ENCODE measurements around the gene HOXD13. TPM values are rescaled to one million over a fixed set of nuclear protein-coding genes. Genes with fewer than 3 reads are reported as not detected.

The HOXD13 gene
- total and polyA plus RNA-seq, 9 donors: 0.05 to 0.45 (median 0.10) TPM; not detected in 3

- peak overlapping the region; percentile 93 for H3K27ac ChIP-seq (ENCODE audit: low read length)
- H3K9me3 ChIP-seq (replicated peaks; ENCODE audit: control insufficient read depth, low read depth, low read length): no peaks in the 10 kb centered on the region
- peaks cover 70% of the 10 kb centered on the region for H3K27me3 ChIP-seq (ENCODE audit: control insufficient read depth, insufficient read depth, low read length)
- peaks cover 56% of the 10 kb centered on the region for H3K4me1 ChIP-seq (ENCODE audit: control insufficient read depth, insufficient read depth, low read length)
- H3K36me3 ChIP-seq (ENCODE audit: control insufficient read depth, insufficient read depth, low read length): peaks cover 5% of the 10 kb centered on the region
- no peak for DNase-seq
- no CpG with 5 or more reads among the region's 2 CpGs for WGBS (ENCODE audit: insufficient coverage)
- peak overlapping the region; percentile 77 for H3K4me3 ChIP-seq (ENCODE audit: low read length)
Measured at GRCh38 chr2:176137252-176137580, 44.7 kb downstream of the HOXD13 start.

DNA sequence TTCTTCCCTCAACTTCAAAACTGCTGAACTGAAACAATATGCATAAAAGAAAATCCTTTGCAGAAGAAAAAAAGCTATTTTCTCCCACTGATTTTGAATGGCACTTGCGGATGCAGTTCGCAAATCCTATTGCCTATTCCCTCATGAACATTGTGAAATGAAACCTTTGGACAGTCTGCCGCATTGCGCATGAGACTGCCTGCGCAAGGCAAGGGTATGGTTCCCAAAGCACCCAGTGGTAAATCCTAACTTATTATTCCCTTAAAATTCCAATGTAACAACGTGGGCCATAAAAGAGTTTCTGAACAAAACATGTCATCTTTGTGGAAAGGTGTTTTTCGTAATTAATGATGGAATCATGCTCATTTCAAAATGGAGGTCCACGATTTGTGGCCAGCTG is 45.4 kb downstream of the HOXD13 start:
- Histone ChIP-seq H3K9me3 (replicated peaks; ENCODE audit: control insufficient read depth, low read depth, low read length) (no peaks in the 10 kb centered on the region), H3K27me3 (ENCODE audit: control insufficient read depth, insufficient read depth, low read length) (peaks cover 66% of the 10 kb centered on the region), H3K27ac (ENCODE audit: low read length) (peak overlapping the region; percentile 93), H3K36me3 (ENCODE audit: control insufficient read depth, insufficient read depth, low read length) (peaks cover 5% of the 10 kb centered on the region), H3K4me1 (ENCODE audit: control insufficient read depth, insufficient read depth, low read length) (peaks cover 49% of the 10 kb centered on the region), H3K4me3 (ENCODE audit: low read length) (peak overlapping the region; percentile 77)
- no peak for DNase-seq
- 35% methylated on average over 2 of the region's 8 CpGs for WGBS (ENCODE audit: insufficient coverage)

DNA sequence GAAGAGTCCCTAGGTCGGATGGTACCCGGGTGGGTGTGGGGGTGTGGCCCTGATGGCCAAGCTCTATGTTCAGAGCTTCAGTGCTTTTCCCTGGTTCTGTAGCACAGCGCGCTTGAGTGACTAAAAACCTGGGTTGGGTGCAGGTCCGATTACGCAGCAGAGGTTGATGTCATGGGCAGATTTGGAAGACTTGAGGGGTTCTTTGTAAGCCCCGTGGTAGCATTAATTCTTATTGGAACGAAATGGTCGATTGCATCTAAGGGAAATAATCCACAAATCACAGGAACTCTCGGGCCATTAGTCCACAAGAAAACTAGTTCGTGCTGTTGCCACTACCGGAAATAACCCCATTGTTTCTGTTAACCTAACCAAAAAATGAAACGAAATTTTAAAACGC is 46.0 kb downstream of the HOXD13 start:
- H3K9me3 ChIP-seq (replicated peaks; ENCODE audit: control insufficient read depth, low read depth, low read length): no peaks in the 10 kb centered on the region
- H3K4me1 ChIP-seq (ENCODE audit: control insufficient read depth, insufficient read depth, low read length): peaks cover 44% of the 10 kb centered on the region
- peak overlapping the region; percentile 93 for H3K27ac ChIP-seq (ENCODE audit: low read length)
- H3K4me3 ChIP-seq (ENCODE audit: low read length): no peak overlapping the region
- peak; percentile 36 for DNase-seq
- H3K36me3 ChIP-seq (ENCODE audit: control insufficient read depth, insufficient read depth, low read length): peaks cover 2% of the 10 kb centered on the region
- 51% methylated on average over 3 of the region's 14 CpGs for WGBS (ENCODE audit: insufficient coverage)
- H3K27me3 ChIP-seq (ENCODE audit: control insufficient read depth, insufficient read depth, low read length): peaks cover 68% of the 10 kb centered on the region

DNA sequence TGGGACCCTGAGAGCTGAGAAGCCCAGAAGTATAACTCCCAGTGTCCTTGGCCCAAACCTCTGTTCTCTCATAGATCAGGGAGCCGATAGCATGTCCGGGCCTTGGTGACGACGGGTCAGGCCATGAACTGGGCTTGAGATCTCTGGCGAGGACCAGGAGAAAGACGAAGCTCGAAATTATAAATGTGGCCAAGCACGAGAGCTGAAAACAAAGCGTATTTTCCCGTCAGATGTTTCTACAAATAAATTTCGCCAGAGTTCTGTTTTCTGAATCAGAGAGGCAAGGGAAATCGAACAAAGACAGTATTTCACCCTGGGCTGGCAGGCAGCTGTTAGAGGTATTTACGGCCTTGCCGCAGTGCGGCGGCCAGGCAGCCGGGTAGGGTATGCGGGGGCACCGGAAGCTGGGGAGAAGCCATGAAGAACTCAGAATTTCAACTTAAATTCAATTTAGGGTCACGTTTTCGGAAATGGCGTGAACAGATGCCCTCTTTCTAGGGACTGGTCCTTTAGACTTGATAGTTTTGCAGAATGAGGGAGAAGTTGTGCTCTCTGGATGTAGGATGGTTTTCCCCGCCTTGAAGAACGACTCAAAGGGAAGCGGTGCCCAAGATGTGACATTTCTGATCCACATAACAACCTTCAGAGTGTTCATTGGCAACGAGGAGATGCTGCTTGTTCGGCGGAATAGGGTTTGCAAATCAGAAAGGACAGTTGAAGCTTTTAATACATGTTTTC is 46.6 kb downstream of the HOXD13 start:
- Histone ChIP-seq H3K27me3 (ENCODE audit: control insufficient read depth, insufficient read depth, low read length) (peaks cover 69% of the 10 kb centered on the region), H3K27ac (ENCODE audit: low read length) (peak overlapping the region; percentile 93), H3K4me3 (ENCODE audit: low read length) (peak overlapping the region; percentile 22), H3K9me3 (replicated peaks; ENCODE audit: control insufficient read depth, low read depth, low read length) (no peaks in the 10 kb centered on the region), H3K36me3 (ENCODE audit: control insufficient read depth, insufficient read depth, low read length) (no peaks in the 10 kb centered on the region), H3K4me1 (ENCODE audit: control insufficient read depth, insufficient read depth, low read length) (peaks cover 41% of the 10 kb centered on the region)
- 31% methylated on average over 20 of the region's 28 CpGs for WGBS (ENCODE audit: insufficient coverage)
- peak; percentile 40 for DNase-seq

DNA sequence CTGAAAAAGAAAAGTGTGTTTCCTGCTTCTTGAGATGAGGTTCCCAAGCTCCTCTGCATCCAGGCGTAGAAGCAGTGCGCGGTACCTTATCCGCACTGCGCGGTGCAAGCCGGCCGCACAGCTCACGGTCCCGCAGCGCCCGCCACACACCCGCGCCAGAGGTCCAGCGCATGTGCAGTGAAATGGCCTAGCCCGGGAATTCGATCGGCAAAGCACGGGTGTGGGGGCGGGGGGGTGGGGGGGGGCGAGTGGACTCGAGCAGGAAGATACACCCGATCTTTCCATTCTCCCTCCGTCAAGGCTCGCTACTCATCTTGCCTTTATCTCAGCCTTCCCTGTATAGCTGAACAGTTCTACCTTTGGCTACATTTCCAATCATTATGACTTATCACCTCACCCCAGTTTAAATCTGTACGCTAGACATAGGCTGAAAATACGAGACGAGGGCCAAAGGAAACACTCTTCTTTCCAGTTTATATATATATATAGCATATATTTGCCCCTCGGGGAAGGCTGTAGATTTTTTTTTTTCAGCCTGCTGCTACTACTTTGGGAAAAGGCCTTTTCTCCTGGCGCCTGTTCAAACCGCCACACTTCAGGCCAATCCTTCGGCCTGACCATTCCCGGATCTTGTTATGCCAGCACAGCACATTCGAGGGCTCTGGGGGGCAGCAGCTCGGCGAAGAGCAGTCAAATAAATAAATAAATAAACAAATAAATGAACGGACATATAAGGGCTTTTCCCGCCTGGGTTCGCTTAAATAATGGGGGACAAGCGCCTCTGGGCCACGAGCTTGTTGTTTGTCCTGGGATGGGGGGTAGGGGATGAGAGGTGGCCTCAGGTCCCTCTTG is 47.4 kb downstream of the HOXD13 start:
- no peaks in the 10 kb centered on the region for H3K36me3 ChIP-seq (ENCODE audit: control insufficient read depth, insufficient read depth, low read length)
- no peaks in the 10 kb centered on the region for H3K9me3 ChIP-seq (replicated peaks; ENCODE audit: control insufficient read depth, low read depth, low read length)
- H3K4me1 ChIP-seq (ENCODE audit: control insufficient read depth, insufficient read depth, low read length): peaks cover 35% of the 10 kb centered on the region
- DNase-seq: peak; percentile 79
- WGBS (ENCODE audit: insufficient coverage): 28% methylated on average over 10 of the region's 41 CpGs
- peaks cover 64% of the 10 kb centered on the region for H3K27me3 ChIP-seq (ENCODE audit: control insufficient read depth, insufficient read depth, low read length)
- H3K27ac ChIP-seq (ENCODE audit: low read length): peak overlapping the region; percentile 93
- H3K4me3 ChIP-seq (ENCODE audit: low read length): peak overlapping the region; percentile 62

- Histone ChIP-seq H3K27me3 (ENCODE audit: control insufficient read depth, insufficient read depth, low read length) (peaks cover 64% of the 10 kb centered on the region), H3K36me3 (ENCODE audit: control insufficient read depth, insufficient read depth, low read length) (no peaks in the 10 kb centered on the region), H3K9me3 (replicated peaks; ENCODE audit: control insufficient read depth, low read depth, low read length) (no peaks in the 10 kb centered on the region), H3K4me1 (ENCODE audit: control insufficient read depth, insufficient read depth, low read length) (peaks cover 28% of the 10 kb centered on the region), H3K27ac (ENCODE audit: low read length) (peak overlapping the region; percentile 80), H3K4me3 (ENCODE audit: low read length) (peak overlapping the region; percentile 62)
- DNase-seq: peak; percentile 93
- WGBS (ENCODE audit: insufficient coverage): 8% methylated on average over 48 of the region's 48 CpGs
Measured at GRCh38 chr2:176140513-176141317, 48.2 kb downstream of the HOXD13 start.

- H3K4me3 ChIP-seq (ENCODE audit: low read length): no peak overlapping the region
- H3K27me3 ChIP-seq (ENCODE audit: control insufficient read depth, insufficient read depth, low read length): peaks cover 62% of the 10 kb centered on the region
- no CpG with 5 or more reads among the region's 2 CpGs for WGBS (ENCODE audit: insufficient coverage)
- H3K4me1 ChIP-seq (ENCODE audit: control insufficient read depth, insufficient read depth, low read length): peaks cover 25% of the 10 kb centered on the region
- no peak overlapping the region for H3K27ac ChIP-seq (ENCODE audit: low read length)
- DNase-seq: no peak
- H3K9me3 ChIP-seq (replicated peaks; ENCODE audit: control insufficient read depth, low read depth, low read length): no peaks in the 10 kb centered on the region
- H3K36me3 ChIP-seq (ENCODE audit: control insufficient read depth, insufficient read depth, low read length): no peaks in the 10 kb centered on the region
Measured at GRCh38 chr2:176142281-176142680, 49.8 kb downstream of the HOXD13 start.

Other genes starting within 250 kb of the HOXD13 start
- 40.6 TPM for gene LNPK, start 90.5 kb upstream of the HOXD13 start, total RNA-seq
- 10 to 100 TPM; 18.0 to 34.3 (median 31.9) TPM for gene LNPK, start 90.5 kb upstream of the HOXD13 start, polyA plus RNA-seq (ENCODE audit: insufficient read depth in 1 of 8, insufficient read length in 8 of 8, low replicate concordance in 1 of 8)
- gene EVX2, start 8.8 kb upstream of the HOXD13 start, total RNA-seq: 0.18 TPM
- gene EVX2, start 8.8 kb upstream of the HOXD13 start, polyA plus RNA-seq (ENCODE audit: insufficient read depth in 1 of 8, insufficient read length in 8 of 8, low replicate concordance in 1 of 8): under 1 TPM; 0.03 to 0.14 (median 0.05) TPM
- not detected for gene HOXD12, start 7.1 kb downstream of the HOXD13 start, total RNA-seq
- under 1 TPM in 1 of 8 donors, not detected in 7; 0.15 TPM for gene HOXD12, start 7.1 kb downstream of the HOXD13 start, polyA plus RNA-seq (ENCODE audit: insufficient read depth in 1 of 8, insufficient read length in 8 of 8, low replicate concordance in 1 of 8)
- gene HOXD11, start 14.6 kb downstream of the HOXD13 start, total RNA-seq: 0.04 TPM
- 1 to 10 TPM in 2 of 8 donors, not detected in 6; 2.1 to 2.2 TPM for gene HOXD11, start 14.6 kb downstream of the HOXD13 start, polyA plus RNA-seq (ENCODE audit: insufficient read depth in 1 of 8, insufficient read length in 8 of 8, low replicate concordance in 1 of 8)
- gene HOXD10, start 24.1 kb downstream of the HOXD13 start, total RNA-seq: 0.09 TPM
- gene HOXD10, start 24.1 kb downstream of the HOXD13 start, polyA plus RNA-seq (ENCODE audit: insufficient read depth in 1 of 8, insufficient read length in 8 of 8, low replicate concordance in 1 of 8): 1 to 10 TPM in 2 of 8 donors, under 1 TPM in 4, not detected in 2; 0.05 to 4.6 (median 0.22) TPM
- gene HOXD9, start 30.0 kb downstream of the HOXD13 start, total RNA-seq: 0.75 TPM
- gene HOXD9, start 30.0 kb downstream of the HOXD13 start, polyA plus RNA-seq (ENCODE audit: insufficient read depth in 1 of 8, insufficient read length in 8 of 8, low replicate concordance in 1 of 8): 1 to 10 TPM; 1.7 to 8.8 (median 5.0) TPM
- gene HOXD8, start 37.0 kb downstream of the HOXD13 start, total RNA-seq: 13.9 TPM
- gene HOXD8, start 37.0 kb downstream of the HOXD13 start, polyA plus RNA-seq (ENCODE audit: insufficient read depth in 1 of 8, insufficient read length in 8 of 8, low replicate concordance in 1 of 8): 10 to 100 TPM; 15.3 to 39.3 (median 26.6) TPM
- gene HOXD4, start 58.8 kb downstream of the HOXD13 start, total RNA-seq: 2.2 TPM
- gene HOXD4, start 58.8 kb downstream of the HOXD13 start, polyA plus RNA-seq (ENCODE audit: insufficient read depth in 1 of 8, insufficient read length in 8 of 8, low replicate concordance in 1 of 8): 1 to 10 TPM; 3.2 to 8.1 (median 3.7) TPM
- 3.1 TPM for gene HOXD3, start 64.6 kb downstream of the HOXD13 start, total RNA-seq
- gene HOXD3, start 64.6 kb downstream of the HOXD13 start, polyA plus RNA-seq (ENCODE audit: insufficient read depth in 1 of 8, insufficient read length in 8 of 8, low replicate concordance in 1 of 8): 1 to 10 TPM in 6 of 8 donors, under 1 TPM in 2; 0.91 to 4.0 (median 1.7) TPM
- 0.71 TPM for gene HOXD1, start 95.9 kb downstream of the HOXD13 start, total RNA-seq
- gene HOXD1, start 95.9 kb downstream of the HOXD13 start, polyA plus RNA-seq (ENCODE audit: insufficient read depth in 1 of 8, insufficient read length in 8 of 8, low replicate concordance in 1 of 8): 1 to 10 TPM in 7 of 8 donors, under 1 TPM in 1; 0.57 to 3.3 (median 1.7) TPM
- gene MTX2, start 176.7 kb downstream of the HOXD13 start, total RNA-seq: 36.8 TPM
- gene MTX2, start 176.7 kb downstream of the HOXD13 start, polyA plus RNA-seq (ENCODE audit: insufficient read depth in 1 of 8, insufficient read length in 8 of 8, low replicate concordance in 1 of 8): 10 to 100 TPM; 47.4 to 64.5 (median 52.4) TPM

Measured in muscle of leg (tissue), 11 donors.